HEK293T (cell line): Measurements from ENCODE around the gene ASAP2.

Source experiments
- CTCF ChIA-PET: fragments of 350-600 bp; formaldehyde crosslinking; extraction: SDS; loops from one replicate; lab custom pipeline; 2021; ENCODE audit warnings: antibody characterized with exemption, inconsistent platforms; lab: Yijun Ruan, JAX
- POLR2A ChIA-PET: fragments of 350-600 bp; formaldehyde crosslinking; extraction: SDS; loops from one replicate; lab custom pipeline; 2020; ENCODE audit warnings: antibody characterized with exemption, inconsistent platforms; lab: Yijun Ruan, JAX
- DNase-seq: peaks from one replicate; pipeline ENCODE4 v3.0.0; 2012; ENCODE audit warnings: mixed read lengths; ENCODE audit errors: extremely low spot score
- ARNT ChIP-seq: fragments of 450-650 bp; IDR thresholded peaks from 2 replicates; pipeline ENCODE4 v1.6.1; 2017; ENCODE audit warnings: mild to moderate bottlenecking
- BHLHE40 ChIP-seq: fragments of 450-650 bp; IDR thresholded peaks from 2 replicates; pipeline ENCODE4 v1.6.1; 2016; ENCODE audit warnings: mild to moderate bottlenecking, moderate library complexity, borderline replicate concordance
- CTBP1 ChIP-seq: fragments of 450-650 bp; IDR thresholded peaks from 2 replicates; pipeline ENCODE4 v1.6.1; 2016; ENCODE audit warnings: borderline replicate concordance
- ELF4 ChIP-seq: fragments of 450-650 bp; IDR thresholded peaks from 2 replicates; pipeline ENCODE4 v1.6.1; 2017; ENCODE audit warnings: antibody characterized with exemption
- FOXA1 ChIP-seq: fragments of 450-650 bp; IDR thresholded peaks from 2 replicates; pipeline ENCODE4 v1.6.1; 2016; ENCODE audit warnings: mild to moderate bottlenecking
- FOXK2 ChIP-seq: fragments of 450-650 bp; IDR thresholded peaks from 2 replicates; pipeline ENCODE4 v1.6.1; 2016; ENCODE audit warnings: mild to moderate bottlenecking
- FOXM1 ChIP-seq: fragments of 450-650 bp; IDR thresholded peaks from 2 replicates; pipeline ENCODE4 v1.6.1; 2017; ENCODE audit warnings: mild to moderate bottlenecking, borderline replicate concordance
- HDGF ChIP-seq: fragments of 450-650 bp; IDR thresholded peaks from 2 replicates; pipeline ENCODE4 v1.6.1; 2017; ENCODE audit warnings: antibody characterized with exemption, borderline replicate concordance
- L3MBTL2 ChIP-seq: fragments of 450-650 bp; conservative IDR thresholded peaks from 2 replicates; pipeline ENCODE4 v1.6.1; 2016; ENCODE audit warnings: mild to moderate bottlenecking
- LEF1 ChIP-seq: fragments of 450-650 bp; IDR thresholded peaks from 2 replicates; pipeline ENCODE4 v1.6.1; 2017; ENCODE audit warnings: mild to moderate bottlenecking, borderline replicate concordance
- NFRKB ChIP-seq: fragments of 450-650 bp; IDR thresholded peaks from 2 replicates; pipeline ENCODE4 v1.6.1; 2016; ENCODE audit warnings: mild to moderate bottlenecking, moderate library complexity
- SP1 ChIP-seq: fragments of 450-650 bp; IDR thresholded peaks from 2 replicates; pipeline ENCODE4 v1.6.1; 2017
- SUZ12 ChIP-seq: fragments of 450-650 bp; IDR thresholded peaks from 2 replicates; pipeline ENCODE4 v1.6.1; 2016; ENCODE audit warnings: mild to moderate bottlenecking
- TARDBP ChIP-seq: fragments of 450-650 bp; IDR thresholded peaks from 2 replicates; pipeline ENCODE4 v1.6.1; 2016
- ZNF384 ChIP-seq: fragments of 450-650 bp; IDR thresholded peaks from 2 replicates; pipeline ENCODE4 v1.6.1; 2016
- TF ChIP-seq, protein P1 (sequence below): fragments of 450-650 bp; IDR thresholded peaks from 2 replicates; pipeline ENCODE4 v1.6.1; 2016

The ASAP2 gene

DNA sequence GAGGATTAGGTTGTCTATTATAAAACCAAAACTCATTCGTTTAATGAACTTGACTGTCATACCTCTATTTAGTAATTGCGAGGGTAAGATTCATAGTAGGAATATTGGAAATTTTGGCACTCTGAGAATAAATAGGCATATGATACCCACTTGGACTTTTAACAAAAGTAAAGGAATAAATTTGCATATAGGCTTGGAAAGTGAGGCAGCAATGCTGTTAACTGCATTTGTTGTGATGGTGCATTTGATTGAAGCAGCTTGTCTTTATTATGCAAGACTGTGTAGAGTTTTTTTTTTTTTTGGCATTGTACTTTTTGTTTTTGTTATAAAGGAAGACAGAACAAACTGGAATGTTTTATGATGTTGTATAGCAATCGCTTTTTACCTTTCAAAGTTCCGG, 197.8 kb downstream of the ASAP2 start:
- DNase-seq, result no peak
- no peak for TF ChIP-seq ARNT
- TF ChIP-seq CTBP1, result no peak
- TF ChIP-seq ZNF384, result no peak
- TF ChIP-seq TARDBP, result no peak
- TF ChIP-seq ELF4, result no peak
- no peak for TF ChIP-seq BHLHE40
- ChIA-PET CTCF (no interaction called here), POLR2A (no interaction called here)

GRCh38 chr2:9405636-9406035, 199.0 kb downstream of the ASAP2 start:
- no peak for DNase-seq
- ChIA-PET CTCF (no interaction called here), POLR2A (no interaction called here)
- no peak for TF ChIP-seq BHLHE40

DNA sequence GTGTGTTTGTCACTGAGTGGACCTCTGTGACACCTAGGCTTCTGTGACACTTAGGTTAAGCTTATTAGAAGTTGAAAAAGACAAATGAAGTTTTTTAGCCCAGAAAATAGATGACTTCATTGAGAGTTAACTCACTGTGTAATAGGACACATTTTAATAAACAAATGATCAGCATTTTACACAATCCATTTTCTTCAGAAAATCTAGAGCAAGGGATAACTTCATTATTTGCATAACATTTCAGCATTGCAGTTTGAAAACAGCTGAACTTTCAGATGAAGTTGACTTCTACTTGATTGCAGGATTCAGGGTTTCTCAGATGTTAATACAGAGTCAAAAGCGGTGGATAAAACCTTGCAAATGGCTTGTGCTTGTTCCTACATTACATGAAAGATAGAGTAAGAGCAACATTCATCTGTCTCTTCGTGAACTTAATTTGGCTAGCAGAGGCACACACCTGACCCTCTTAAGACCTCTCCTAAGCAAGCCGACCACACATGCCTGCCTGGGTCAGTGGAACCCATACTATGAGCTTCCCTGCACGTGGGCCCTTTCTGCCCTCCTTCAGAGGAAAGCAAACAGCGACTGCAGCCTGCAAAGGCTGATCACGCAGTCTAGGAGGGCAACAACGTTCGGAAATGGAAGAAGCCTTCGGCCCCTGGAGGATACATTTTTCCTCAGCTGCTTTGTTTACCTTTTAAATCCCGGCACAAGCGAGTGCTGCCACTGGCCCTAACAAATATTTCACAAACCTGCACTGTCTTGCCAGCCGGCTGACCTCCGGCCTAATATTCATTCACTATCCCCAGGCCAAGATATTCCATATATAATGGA, 200.1 kb downstream of the ASAP2 start:
- POLR2A ChIA-PET, result no interaction called here
- DNase-seq, result no peak
- CTCF ChIA-PET, result no interaction called here
- TF ChIP-seq CTBP1, result no peak
- no peak for TF ChIP-seq ZNF384
- no peak for TF ChIP-seq FOXA1
- no peak for TF ChIP-seq TARDBP
- TF ChIP-seq BHLHE40, result no peak
- TF ChIP-seq SP1, result no peak
- TF ChIP-seq ARNT, result no peak
- TF ChIP-seq, protein P1, sequence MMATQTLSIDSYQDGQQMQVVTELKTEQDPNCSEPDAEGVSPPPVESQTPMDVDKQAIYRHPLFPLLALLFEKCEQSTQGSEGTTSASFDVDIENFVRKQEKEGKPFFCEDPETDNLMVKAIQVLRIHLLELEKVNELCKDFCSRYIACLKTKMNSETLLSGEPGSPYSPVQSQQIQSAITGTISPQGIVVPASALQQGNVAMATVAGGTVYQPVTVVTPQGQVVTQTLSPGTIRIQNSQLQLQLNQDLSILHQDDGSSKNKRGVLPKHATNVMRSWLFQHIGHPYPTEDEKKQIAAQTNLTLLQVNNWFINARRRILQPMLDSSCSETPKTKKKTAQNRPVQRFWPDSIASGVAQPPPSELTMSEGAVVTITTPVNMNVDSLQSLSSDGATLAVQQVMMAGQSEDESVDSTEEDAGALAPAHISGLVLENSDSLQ, result no peak
- TF ChIP-seq SUZ12, result no peak

DNA sequence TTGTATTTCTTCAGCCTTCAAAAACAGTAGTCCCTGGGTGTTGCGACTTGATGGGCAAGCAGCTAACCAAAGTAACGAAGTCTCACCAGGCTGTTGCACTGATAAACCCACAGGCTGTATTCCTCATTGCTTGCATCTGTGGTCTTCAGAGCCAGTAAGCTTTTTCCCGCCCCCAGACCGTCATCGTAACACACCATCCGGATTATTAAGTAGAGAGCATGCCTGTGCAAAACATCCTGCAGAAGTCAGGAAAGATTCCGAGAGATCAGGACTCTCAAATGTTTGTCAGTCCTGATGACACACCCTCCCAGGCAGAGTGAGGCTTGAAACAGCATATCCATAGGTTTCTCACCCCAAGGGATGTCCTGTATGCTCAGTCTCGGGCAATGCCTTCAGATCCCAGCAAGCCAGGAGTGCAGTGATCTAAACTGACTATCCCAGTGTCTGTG, 200.8 kb downstream of the ASAP2 start:
- CTCF ChIA-PET, result no interaction called here
- no peak for DNase-seq
- POLR2A ChIA-PET, result no interaction called here
- TF ChIP-seq ELF4 (no peak), SUZ12 (no peak), CTBP1 (no peak), LEF1 (no peak), TARDBP (no peak), ZNF384 (no peak), FOXK2 (no peak), HDGF (no peak), L3MBTL2 (no peak), FOXA1 (no peak)
- TF ChIP-seq, protein P1, result no peak

- no peak for DNase-seq
- TF ChIP-seq ELF4 (no peak), L3MBTL2 (no peak), SP1 (no peak), FOXM1 (no peak), TARDBP (no peak), LEF1 (no peak), FOXK2 (no peak), CTBP1 (no peak), HDGF (no peak), NFRKB (no peak), BHLHE40 (no peak), FOXA1 (no peak), ARNT (no peak)
- TF ChIP-seq, protein P1, result no peak
- CTCF ChIA-PET, result no interaction called here
- POLR2A ChIA-PET, result no interaction called here
Measured at GRCh38 chr2:9408641-9409151, 202.1 kb downstream of the ASAP2 start.

DNA sequence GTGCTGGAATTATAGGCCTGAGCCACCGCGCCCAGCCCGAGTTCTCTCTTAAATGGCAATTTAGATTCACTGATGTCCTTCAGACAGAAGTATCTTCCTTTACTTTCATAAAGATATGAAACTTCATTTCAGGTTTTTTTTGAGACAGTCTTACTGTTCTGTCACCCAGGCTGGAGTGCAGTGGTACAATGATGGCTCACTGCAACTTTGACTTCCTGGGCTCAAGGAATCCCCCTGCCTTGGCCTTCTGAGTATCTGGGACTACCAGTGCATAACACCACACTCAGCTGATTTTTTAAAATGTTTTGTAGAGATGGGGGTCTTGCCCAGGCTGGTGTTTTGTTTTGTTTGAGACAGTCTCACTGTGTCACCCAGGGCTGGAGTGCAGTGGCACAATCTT, 203.5 kb downstream of the ASAP2 start:
- ChIA-PET POLR2A (no interaction called here), CTCF (no interaction called here)
- TF ChIP-seq ZNF384 (no peak), ARNT (no peak), FOXK2 (no peak), ELF4 (no peak), LEF1 (no peak), CTBP1 (no peak), SP1 (no peak), FOXA1 (no peak), FOXM1 (no peak), BHLHE40 (no peak), HDGF (no peak), TARDBP (no peak), SUZ12 (no peak)
- TF ChIP-seq, protein P1, result no peak
- DNase-seq, result no peak
